Stimulated activated CD8-positive, alpha-beta memory T cell treated with anti-CD3 and anti-CD28 coated beads, Interleukin-7, amount 100 ng/mL, for 24 hours (primary cell): ENCODE results near the gene AURKB.
A peak's percentile ranks its signal among the peaks of the same experiment; 100 is the strongest.

Experiments
- DNase-seq: peaks from one replicate; pipeline ENCODE4 v3.0.0-alpha.2; 2020; ENCODE audit warnings: low read depth

Gene AURKB

DNA sequence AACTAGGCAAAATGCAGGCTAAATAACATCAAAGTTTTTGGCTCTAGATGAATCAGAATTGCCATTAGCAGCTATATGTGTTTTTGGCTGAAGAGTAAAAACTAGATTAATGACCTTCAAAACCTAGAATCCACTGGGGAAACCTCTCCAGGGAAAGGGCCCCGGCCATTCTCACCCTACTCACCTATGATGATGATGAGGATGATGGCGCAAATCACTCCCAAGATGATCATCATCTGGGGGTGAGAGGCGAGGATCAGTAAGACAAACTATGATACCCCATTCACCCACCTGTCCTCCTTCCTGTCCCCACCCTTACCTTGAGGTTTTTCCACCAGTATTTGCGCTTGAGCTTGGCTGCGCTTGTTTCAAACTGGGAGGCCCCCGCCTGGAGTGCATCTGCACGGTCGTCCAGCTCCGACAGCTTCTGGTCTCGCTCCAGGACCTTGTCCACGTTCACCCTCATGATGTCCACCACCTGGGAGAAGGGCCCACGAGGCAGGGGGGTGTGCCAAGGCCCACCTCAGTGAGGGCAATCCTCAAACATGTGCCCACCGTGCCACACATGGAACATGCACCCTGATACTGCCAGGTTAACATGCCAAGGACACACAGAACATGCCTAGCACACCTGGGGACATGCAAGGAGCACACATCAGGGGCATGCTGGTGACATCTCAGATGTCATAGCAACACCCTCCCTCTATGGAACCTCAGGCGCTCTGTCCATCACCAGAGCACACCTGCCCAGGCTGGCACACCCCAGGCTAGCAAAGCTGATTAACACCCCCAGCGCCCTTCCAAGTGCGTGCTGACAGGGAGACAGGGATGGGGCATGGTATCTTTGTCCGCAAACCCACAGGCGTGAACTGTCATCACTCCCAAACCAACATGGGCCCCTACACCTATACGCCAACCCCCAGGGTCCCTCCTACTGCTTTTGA is 48.8 kb downstream of the AURKB start:
- DNase-seq: no peak

DNA sequence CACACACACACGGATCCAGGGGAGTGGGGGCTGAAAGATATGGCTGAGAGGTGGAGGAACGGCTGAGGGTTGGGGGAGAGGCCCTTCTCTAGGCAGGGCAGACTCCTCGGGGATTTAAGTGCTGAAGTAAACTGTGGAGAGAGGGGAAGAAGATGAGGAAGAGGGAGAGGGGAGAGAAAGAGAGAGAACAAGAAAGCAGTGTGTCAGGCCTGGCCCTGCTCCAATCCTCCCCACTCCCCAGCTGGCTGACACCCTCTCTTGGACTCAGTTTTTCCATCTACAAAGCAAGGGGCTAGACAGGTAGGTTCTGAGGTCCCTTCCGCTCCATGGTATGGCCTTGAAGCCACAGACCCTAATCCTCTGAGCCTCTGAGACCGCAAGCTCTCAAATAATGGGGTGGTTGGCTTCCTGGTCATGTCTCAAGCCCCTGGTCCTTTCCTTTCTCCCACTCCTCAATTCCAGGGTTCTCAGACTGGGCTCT is 49.6 kb downstream of the AURKB start:
- no peak for DNase-seq

DNA sequence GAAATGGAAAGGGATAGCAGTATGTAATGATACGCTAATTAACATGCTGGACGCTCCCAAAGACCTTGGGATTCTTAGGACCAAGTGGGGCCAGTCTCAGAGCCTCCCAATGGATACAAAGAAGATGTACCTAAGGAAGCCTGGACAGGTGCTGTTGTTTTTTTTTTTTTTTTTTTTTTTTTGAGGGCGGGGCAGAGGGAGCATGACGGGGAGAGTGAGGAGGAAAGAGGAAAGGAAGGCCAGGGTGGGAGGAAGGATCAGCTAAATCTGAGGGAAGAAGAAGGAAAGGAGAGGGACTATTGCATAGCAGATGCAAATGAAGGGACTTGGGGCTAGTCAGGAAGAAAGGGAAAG is 50.2 kb downstream of the AURKB start:
- DNase-seq: no peak

DNA sequence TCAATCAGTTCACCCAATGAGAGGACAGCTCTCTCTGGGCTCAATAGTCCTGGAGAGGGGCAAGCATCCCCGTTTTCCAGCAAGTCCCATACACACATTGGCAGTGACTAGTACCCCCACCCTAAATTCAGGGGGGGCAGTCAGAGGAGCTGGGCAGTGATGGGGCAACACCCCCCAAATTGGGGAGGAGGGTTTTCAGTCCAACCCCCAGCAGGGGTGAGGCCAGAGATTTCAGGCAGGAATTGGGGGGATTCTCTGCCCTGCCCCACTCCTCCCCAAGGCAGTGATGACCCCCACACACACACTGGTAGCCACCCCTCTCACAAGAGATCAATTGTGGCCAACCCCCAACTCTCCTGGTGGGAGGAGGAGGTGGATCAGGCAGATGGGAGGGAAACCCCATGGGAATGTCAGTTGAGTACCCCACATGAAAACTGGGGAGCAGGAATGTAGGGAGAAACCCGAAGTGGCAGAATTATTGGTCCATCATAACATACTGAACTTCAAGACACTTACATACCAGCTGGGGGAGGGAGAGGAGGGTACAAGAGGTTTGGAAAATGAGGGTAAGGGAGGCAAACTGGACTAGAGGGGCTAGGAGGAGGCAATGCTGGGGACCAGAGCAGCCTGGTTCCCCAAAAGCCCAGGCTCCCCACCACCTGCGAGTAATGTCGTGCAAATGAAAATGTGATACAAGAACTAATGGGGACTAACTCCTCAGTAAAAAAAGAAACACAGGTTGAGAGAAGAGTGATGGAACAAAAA is 50.7 kb downstream of the AURKB start:
- DNase-seq: no peak

DNA sequence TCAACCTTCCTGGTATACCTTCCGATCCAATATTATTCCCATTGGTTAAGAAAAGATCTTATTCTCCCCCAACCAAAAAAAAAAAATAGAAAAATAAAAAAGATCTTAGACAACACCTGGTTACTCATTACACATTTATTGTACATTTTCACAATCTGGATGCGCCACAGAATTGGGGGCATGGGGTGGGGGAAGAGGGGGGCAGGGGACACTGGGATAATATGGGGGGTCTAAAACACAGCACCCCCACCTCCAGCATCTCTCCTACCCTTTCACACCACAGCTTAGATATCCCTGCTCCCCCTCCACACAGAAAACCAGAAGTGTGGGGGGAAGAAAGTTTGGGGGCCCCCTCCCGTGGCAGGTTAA is 51.4 kb downstream of the AURKB start:
- no peak for DNase-seq

DNA sequence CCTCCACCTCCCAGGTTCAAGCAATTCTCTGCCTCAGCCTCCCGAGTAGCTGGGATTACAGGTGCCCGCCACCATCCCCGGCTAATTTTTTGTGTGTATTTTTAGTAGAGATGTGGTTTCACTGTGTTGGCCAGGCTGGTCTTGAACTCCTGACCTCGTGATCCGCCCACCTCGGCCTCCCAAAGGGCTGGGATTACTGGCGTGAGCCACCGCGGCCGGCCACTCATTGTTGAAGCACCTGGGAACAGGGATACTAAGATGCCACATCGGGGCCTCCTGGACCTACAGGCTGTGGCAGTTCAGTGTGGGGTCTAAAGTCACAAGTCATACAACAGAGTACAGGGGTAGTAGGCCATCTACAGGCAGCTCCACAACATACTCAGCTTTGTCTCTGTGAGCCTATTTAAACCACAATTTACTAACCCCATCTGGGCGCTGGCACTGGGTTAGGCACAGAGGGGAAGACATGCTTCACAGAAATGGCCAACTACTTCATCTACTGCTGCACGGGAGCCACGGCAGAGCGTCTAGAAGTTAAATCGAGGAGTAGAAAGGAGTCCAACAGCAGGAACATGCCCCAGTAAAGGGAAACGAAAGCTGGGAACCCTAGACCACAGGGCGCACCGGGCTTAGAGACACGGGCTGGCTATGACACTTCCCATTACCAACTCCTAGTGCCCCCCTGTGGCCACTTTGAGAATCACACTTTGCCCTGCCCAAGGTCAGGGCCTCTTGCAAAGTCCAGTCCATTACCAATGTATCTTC is 51.9 kb downstream of the AURKB start:
- peak; percentile 91 for DNase-seq

DNA sequence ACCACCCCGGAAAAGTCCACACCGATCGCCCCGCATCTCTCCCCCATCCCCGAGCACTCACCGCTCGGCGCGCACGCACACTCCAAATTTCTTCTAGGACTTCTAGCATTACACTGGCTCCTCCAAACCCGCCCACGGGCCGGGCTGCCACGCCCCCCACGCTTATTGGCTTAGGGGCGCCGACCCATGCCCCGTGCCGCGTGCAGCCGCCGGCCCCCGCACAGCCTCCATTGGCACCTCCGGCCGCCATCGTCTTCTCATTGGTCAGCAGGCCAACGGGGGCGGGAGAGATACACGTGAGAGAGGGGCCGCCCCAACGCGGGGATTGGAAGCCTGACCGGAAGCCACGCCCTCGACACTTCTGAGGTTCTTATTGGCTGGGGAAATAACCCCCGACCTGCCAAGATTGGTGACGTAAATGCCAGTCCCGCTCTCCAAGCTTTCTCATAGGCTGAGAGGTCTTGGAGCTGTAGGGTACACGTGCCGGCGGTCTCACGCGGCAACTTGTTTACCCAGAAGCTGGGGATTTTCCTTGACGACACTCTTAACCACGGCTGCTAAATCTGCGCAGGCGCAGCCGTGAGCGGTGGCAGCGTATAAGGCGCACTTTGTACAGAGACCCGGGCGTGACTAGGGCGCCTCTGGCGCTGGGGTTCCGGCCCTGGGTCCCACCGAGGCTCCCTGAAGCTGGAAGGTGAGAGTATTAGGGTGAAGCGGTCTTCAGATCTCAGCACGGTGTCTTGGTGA is 54.0 kb downstream of the AURKB start:
- peak; percentile 100 for DNase-seq

DNA sequence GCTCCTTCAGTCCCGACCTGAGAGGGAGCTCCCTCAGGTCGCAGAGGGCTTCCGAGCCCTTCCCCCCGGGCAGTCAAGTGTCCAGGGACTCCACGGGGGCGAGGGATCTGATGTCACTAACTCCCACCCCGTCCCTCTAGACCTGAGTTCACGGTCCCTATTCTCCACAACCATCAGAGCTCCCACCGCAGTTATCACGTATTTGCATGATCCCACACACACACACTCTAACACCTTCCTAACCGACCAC is 54.5 kb downstream of the AURKB start:
- DNase-seq: no peak

DNA sequence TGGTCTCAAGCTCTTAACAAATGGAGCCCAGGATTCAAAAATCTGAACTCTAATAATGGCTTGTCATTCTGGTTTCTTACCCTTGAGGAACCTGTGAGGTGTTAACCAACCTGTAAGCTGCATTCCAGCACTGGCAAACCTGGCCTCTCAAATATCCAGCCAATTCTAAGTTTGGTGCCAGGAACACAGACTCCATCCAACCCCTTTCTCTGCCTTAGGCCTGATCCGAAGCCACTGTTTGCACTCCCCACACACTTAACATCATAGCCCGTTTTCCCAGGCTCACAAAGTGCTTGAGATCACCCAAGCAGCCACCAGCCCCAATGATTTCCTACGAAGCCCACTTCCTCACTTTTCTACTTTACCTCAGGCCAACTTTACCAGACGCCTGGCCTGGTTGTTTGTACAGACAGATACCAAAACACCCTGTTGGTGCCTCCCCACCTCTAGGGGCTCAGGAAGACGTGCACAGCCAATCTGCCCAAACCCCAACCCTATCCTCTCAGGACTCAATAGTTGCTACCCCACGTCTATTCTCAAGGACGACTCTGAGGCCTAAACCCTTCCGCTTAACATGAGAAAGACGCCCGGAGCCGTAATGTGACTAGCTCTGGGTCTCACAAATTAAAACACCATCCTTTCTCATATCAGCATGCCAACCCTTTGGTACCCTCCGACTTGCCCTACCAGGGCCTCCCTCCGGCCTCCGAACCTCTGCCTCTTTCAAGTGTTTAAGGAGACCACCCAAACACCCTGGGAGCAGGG is 55.0 kb downstream of the AURKB start:
- no peak for DNase-seq
